OCI-LY7 (cell line): Measurements from ENCODE around the gene MAB21L3. TPM values are rescaled to one million over a fixed set of nuclear protein-coding genes. Genes with fewer than 3 reads are reported as not detected.

Source experiments
- BruUV-seq: library from RNA; stranded (reverse); fragments of 400-500 nt; replicated peaks from 2 replicates; lab custom pipeline; 2021; lab: Mats Ljungman, UMichigan
- CTCF ChIA-PET: fragments of 300-600 bp; sonication (Branson Sonifier 250); formaldehyde crosslinking; loops from one replicate; lab custom pipeline; 2022; ENCODE audit warnings: antibody characterized with exemption; ENCODE audit not compliant: unreplicated experiment; lab: Charles Lee
- POLR2A ChIA-PET: fragments of 300-600 bp; sonication (Branson Sonifier 250); formaldehyde crosslinking; loops from one replicate; lab custom pipeline; 2022; ENCODE audit warnings: antibody characterized with exemption; lab: Charles Lee
- DNase-seq: peaks from one replicate; pipeline ENCODE4 v3.0.0-alpha.2; 2015; ENCODE audit warnings: low spot score
- H2AFZ ChIP-seq: fragments of 200-600 bp; sonication (generic), shearing (Covaris generic); 2 replicates; pipeline ENCODE4 v1.6.1; 2014; ENCODE audit warnings: mild to moderate bottlenecking, antibody characterized with exemption, low read length, moderate library complexity
- H3K27ac ChIP-seq: fragments of 200-600 bp; sonication (generic); 2 replicates; pipeline ENCODE4 v1.5.1; 2014; ENCODE audit warnings: mixed run types, low read depth, mild to moderate bottlenecking, moderate library complexity, low read length, inconsistent platforms; ENCODE audit not compliant: poor library complexity, severe bottlenecking
- H3K36me3 ChIP-seq: fragments of 200-600 bp; sonication (generic); 2 replicates; pipeline ENCODE4 v1.6.1; 2014; ENCODE audit warnings: mild to moderate bottlenecking, antibody characterized with exemption, low read length, moderate library complexity, mixed read lengths; ENCODE audit not compliant: insufficient read depth
- H3K4me1 ChIP-seq: fragments of 200-600 bp; sonication (generic); 2 replicates; pipeline ENCODE4 v1.5.1; 2014; ENCODE audit warnings: mild to moderate bottlenecking, low read length; ENCODE audit not compliant: insufficient read depth, poor library complexity, severe bottlenecking
- H3K4me2 ChIP-seq: fragments of 200-600 bp; sonication (generic); 2 replicates; pipeline ENCODE4 v1.6.1; 2014; ENCODE audit warnings: mild to moderate bottlenecking, low read length
- H3K4me3 ChIP-seq: fragments of 200-600 bp; sonication (generic); 2 replicates; pipeline ENCODE4 v1.5.1; 2014; ENCODE audit warnings: mild to moderate bottlenecking, low read depth, low read length; ENCODE audit not compliant: poor library complexity, severe bottlenecking
- H3K79me2 ChIP-seq: fragments of 200-600 bp; sonication (generic); 2 replicates; pipeline ENCODE4 v1.6.1; 2016; ENCODE audit warnings: low read depth, mild to moderate bottlenecking, low read length, moderate library complexity, mixed read lengths; ENCODE audit not compliant: insufficient read depth
- H3K9me2 ChIP-seq: fragments of 200-600 bp; sonication (generic); 2 replicates; pipeline ENCODE4 v1.6.1; 2016; ENCODE audit warnings: mild to moderate bottlenecking, low read length, mixed read lengths; ENCODE audit not compliant: insufficient read depth
- H3K9me3 ChIP-seq: fragments of 200-600 bp; sonication (generic); 2 replicates; pipeline ENCODE4 v1.6.1; 2014; ENCODE audit warnings: mild to moderate bottlenecking, mixed run types, low read length, mixed read lengths
- H4K20me1 ChIP-seq: fragments of 200-600 bp; sonication (generic); 2 replicates; pipeline ENCODE4 v1.6.1; 2014; ENCODE audit warnings: mild to moderate bottlenecking, antibody characterized with exemption, low read length, moderate library complexity, mixed read lengths; ENCODE audit not compliant: insufficient read depth
- CTCF ChIP-seq: fragments of 200-600 bp; sonication (generic); conservative IDR thresholded peaks from 2 replicates; pipeline ENCODE4 v1.5.1; 2014; ENCODE audit warnings: mild to moderate bottlenecking, antibody characterized with exemption, low read length, moderate library complexity, mixed read lengths
- EZH2phosphoT487 ChIP-seq: fragments of 200-600 bp; sonication (generic); IDR thresholded peaks from 2 replicates; pipeline ENCODE4 v1.6.1; 2018; ENCODE audit warnings: low read depth, borderline replicate concordance, mild to moderate bottlenecking, mixed run types, antibody characterized with exemption, low read length, moderate library complexity, mixed read lengths
- intact Hi-C: fragments of 100-400 bp; cut with micrococcal nuclease; formaldehyde crosslinking; loops from one replicate; pipeline ENCODE4 v1.10.0; 2022; ENCODE audit not compliant: unreplicated experiment
- total RNA-seq, 2 experiments: library from RNA; depleted of rRNA in 1 of 2; stranded (reverse); fragments of >200 nt in 1 of 2; shearing (Covaris generic) in 1 of 2; gene quantifications; 2 replicates each; pipeline ENCODE4 v1.2.3, GENCODE V29; 2014 to 2022

MAB21L3 gene
- total RNA-seq, 2 experiments from 2014 or later: not detected

- no peaks in the 10 kb centered on the region for H3K36me3 ChIP-seq
- no peaks in the 10 kb centered on the region for H3K9me2 ChIP-seq
- POLR2A ChIA-PET: no interaction called here
- H2AFZ ChIP-seq: no peak overlapping the region
- CTCF ChIA-PET: no interaction called here
- H4K20me1 ChIP-seq: no peaks in the 10 kb centered on the region
- BruUV-seq: no TSS peak
- H3K4me2 ChIP-seq: no peak overlapping the region
- H3K79me2 ChIP-seq: no peaks in the 10 kb centered on the region
- H3K27ac ChIP-seq: no peak overlapping the region
- TF ChIP-seq EZH2phosphoT487 (no peak), CTCF (no peak)
- H3K9me3 ChIP-seq: no peaks in the 10 kb centered on the region
- intact Hi-C loops: no loop called here
- DNase-seq: no peak
- no peak overlapping the region for H3K4me3 ChIP-seq
- H3K4me1 ChIP-seq: no peaks in the 10 kb centered on the region
Measured at GRCh38 chr1:116099919-116100318, 11.3 kb upstream of the MAB21L3 start.

- CTCF ChIA-PET: no interaction called here
Measured at GRCh38 chr1:116104667-116105066, 6.5 kb upstream of the MAB21L3 start.

More at GRCh38 chr1:116104667-116105066, 6.5 kb upstream of the MAB21L3 start:
- Histone ChIP-seq H3K9me3 (no peaks in the 10 kb centered on the region), H2AFZ (no peak overlapping the region), H4K20me1 (no peaks in the 10 kb centered on the region), H3K4me1 (no peaks in the 10 kb centered on the region), H3K27ac (no peak overlapping the region), H3K4me3 (no peak overlapping the region), H3K9me2 (no peaks in the 10 kb centered on the region), H3K36me3 (no peaks in the 10 kb centered on the region), H3K79me2 (no peaks in the 10 kb centered on the region), H3K4me2 (no peak overlapping the region)
- BruUV-seq: no TSS peak
- intact Hi-C loops: no loop called here
- TF ChIP-seq CTCF (no peak), EZH2phosphoT487 (no peak)
- DNase-seq: no peak
- POLR2A ChIA-PET: interaction anchor here (0.8 kb wide), 1 partner anchor 30 kb away, joined by 3 read pairs; no protein-coding TSS in a partner anchor
